ENCODE results near the gene PRCC. TPM values are rescaled to one million over a fixed set of nuclear protein-coding genes. Genes with fewer than 3 reads are reported as not detected.

The PRCC gene
- total RNA-seq, 1 experiment from 2014 or later = 103 TPM

GRCh38 chr1:156743367-156744302 lies 23.7 kb upstream of the PRCC start:
- Histone ChIP-seq H3K9ac (ENCODE audit: low read length) (no peak overlapping the region), H3K4me2 (ENCODE audit: low read length) (no peak overlapping the region), H3K4me3 (ENCODE audit: low read length) (no peak overlapping the region), H4K20me1 (ENCODE audit: low read length) (0 out of 2 replicates have a peak, but pooled peaks cover 5% of the 10 kb centered on the region), H3K9me2 (replicated peaks; ENCODE audit: low read length) (no peaks in the 10 kb centered on the region), H2AFZ (ENCODE audit: low read length) (no peak overlapping the region), H3K27me3 (ENCODE audit: low read length) (no peaks in the 10 kb centered on the region), H3K79me2 (ENCODE audit: low read length) (peaks cover 68% of the 10 kb centered on the region), H3F3A (ENCODE audit: low read length, unreplicated experiment) (peaks cover 23% of the 10 kb centered on the region), H3K36me3 (ENCODE audit: low read depth, low read length) (peaks cover 40% of the 10 kb centered on the region), H3K4me1 (ENCODE audit: insufficient read depth, low read length) (peaks cover 47% of the 10 kb centered on the region), H3K27ac (ENCODE audit: low read length) (no peak overlapping the region), H3K9me3 (ENCODE audit: low read length) (no peaks in the 10 kb centered on the region)
- DNase-seq = no peak
- ChIA-PET CTCF (no interaction called here), POLR2A (ENCODE audit: unreplicated experiment) (no interaction called here)
- no peak for ATAC-seq
- TSS peak; percentile 16 for BruUV-seq (replicated peaks)
- TF ChIP-seq EZH2phosphoT487 (IDR thresholded peaks at IDR 0.05; ENCODE audit: borderline replicate concordance, low read length) (no peak), EZH2 (IDR thresholded peaks at IDR 0.05; ENCODE audit: low read length, unreplicated experiment) (no peak), CTCF (conservative IDR thresholded peaks at IDR 0.05; ENCODE audit: low read depth, low read length) (no peak)
- intact Hi-C loops (cut with micrococcal nuclease) = no loop called here

GRCh38 chr1:156744344-156744743 lies 23.0 kb upstream of the PRCC start:
- CTCF ChIA-PET = interaction anchor here (0.7 kb wide), 1 partner anchor 55 kb away, joined by 6 read pairs; no protein-coding TSS in a partner anchor
- Histone ChIP-seq H3K9ac (ENCODE audit: low read length) (no peak overlapping the region), H3K4me1 (ENCODE audit: insufficient read depth, low read length) (peaks cover 54% of the 10 kb centered on the region), H3K36me3 (ENCODE audit: low read depth, low read length) (peaks cover 43% of the 10 kb centered on the region), H2AFZ (ENCODE audit: low read length) (no peak overlapping the region), H4K20me1 (ENCODE audit: low read length) (0 out of 2 replicates have a peak, but pooled peaks cover 5% of the 10 kb centered on the region), H3K27me3 (ENCODE audit: low read length) (no peaks in the 10 kb centered on the region), H3K27ac (ENCODE audit: low read length) (no peak overlapping the region), H3F3A (ENCODE audit: low read length, unreplicated experiment) (peaks cover 23% of the 10 kb centered on the region), H3K9me2 (replicated peaks; ENCODE audit: low read length) (no peaks in the 10 kb centered on the region), H3K79me2 (ENCODE audit: low read length) (peaks cover 68% of the 10 kb centered on the region), H3K4me3 (ENCODE audit: low read length) (no peak overlapping the region), H3K4me2 (ENCODE audit: low read length) (no peak overlapping the region), H3K9me3 (ENCODE audit: low read length) (no peaks in the 10 kb centered on the region)
- no peak for DNase-seq
- no TSS peak for BruUV-seq (replicated peaks)
- TF ChIP-seq CTCF (conservative IDR thresholded peaks at IDR 0.05; ENCODE audit: low read depth, low read length) (no peak), EZH2 (IDR thresholded peaks at IDR 0.05; ENCODE audit: low read length, unreplicated experiment) (no peak), EZH2phosphoT487 (IDR thresholded peaks at IDR 0.05; ENCODE audit: borderline replicate concordance, low read length) (no peak)
- POLR2A ChIA-PET (ENCODE audit: unreplicated experiment) = no interaction called here
- no peak for ATAC-seq
- intact Hi-C loops (cut with micrococcal nuclease) = no loop called here
